Sciatic nerve (tissue), 2 donors: ENCODE measurements around the gene STYK1. TPM values are rescaled to one million over a fixed set of nuclear protein-coding genes. Genes with fewer than 3 reads are reported as not detected.
"Not testable (repeated sequence)": the region's sequence is repeated elsewhere in the genome, so short reads cannot be mapped to it uniquely, and the experiment has no call there.

Experiments
- ATAC-seq: fragments of 200-7000 bp; cut with Tn5 transposase; one replicate; pipeline ENCODE4 v1.9.1; 2020; ENCODE audit warnings: mild to moderate bottlenecking, moderate library complexity
- DNase-seq: peaks from one replicate; pipeline ENCODE4 v3.0.0-alpha.2; 2020; ENCODE audit warnings: low spot score
- intact Hi-C: fragments of 100-400 bp; cut with DNase I; formaldehyde crosslinking; loops from one replicate; pipeline ENCODE4 v1.14.2; 2022
- total RNA-seq: library from RNA; stranded (reverse); fragmentation: NEBNext Ultra II Directional; extraction: Animal tissue kit (Norgen Biotek cat#: 25700); gene quantifications from one replicate; pipeline ENCODE4 v1.2.1, GENCODE V29; 2021
- donor health status: DM: no; HTN: no; CAD: no.
- donor health status: DM: no; HTN: no; CAD: no.

Gene STYK1
- total RNA-seq, 1 donor from 2014 or later: 0.85 TPM

GRCh38 chr12:10634427-10634826 lies 39.4 kb downstream of the STYK1 start:
- no peak for ATAC-seq
- intact Hi-C loops: no loop called here
- no peak for DNase-seq

- DNase-seq (no peak), ATAC-seq (no peak)
- intact Hi-C loops: no loop called here
These were observed 40.3 kb downstream of the STYK1 start for GRCh38 chr12:10633541-10633940.

GRCh38 chr12:10632226-10632625 lies 41.6 kb downstream of the STYK1 start:
- ATAC-seq: no peak
- DNase-seq: no peak
- intact Hi-C loops: no loop called here

GRCh38 chr12:10624605-10625004 lies 49.2 kb downstream of the STYK1 start:
- ATAC-seq: no peak
- intact Hi-C loops: no loop called here
- no peak for DNase-seq

GRCh38 chr12:10623131-10623530 lies 50.7 kb downstream of the STYK1 start:
- no peak for ATAC-seq
- intact Hi-C loops: no loop called here
- DNase-seq: no peak

GRCh38 chr12:10621278-10621677 lies 52.6 kb downstream of the STYK1 start:
- ATAC-seq: no peak
- intact Hi-C loops: no loop called here
- DNase-seq: no peak

GRCh38 chr12:10620078-10620779 lies 53.6 kb downstream of the STYK1 start:
- no peak for DNase-seq
- ATAC-seq: no peak
- intact Hi-C loops: no loop called here

GRCh38 chr12:10618338-10618987 lies 55.4 kb downstream of the STYK1 start:
- DNase-seq (no peak), ATAC-seq (no peak)
- intact Hi-C loops: no loop called here

GRCh38 chr12:10617863-10618262 lies 56.0 kb downstream of the STYK1 start:
- no peak for ATAC-seq
- DNase-seq: no peak
- intact Hi-C loops: no loop called here

GRCh38 chr12:10615532-10615931 lies 58.3 kb downstream of the STYK1 start:
- ATAC-seq (no peak), DNase-seq (no peak)
- intact Hi-C loops: no loop called here

GRCh38 chr12:10614056-10614370 lies 59.8 kb downstream of the STYK1 start:
- intact Hi-C loops: no loop called here
- no peak for ATAC-seq

GRCh38 chr12:10613349-10614055 lies 60.4 kb downstream of the STYK1 start, which contains the start of gene MAGOHB:
Gene MAGOHB (minus strand): TSS chr12:10613609. CDS start chr12:10613532, 77 bp downstream.
- DNase-seq: peak; percentile 98
- intact Hi-C loops: no loop called here
- peak; percentile 100 for ATAC-seq

More at GRCh38 chr12:10614056-10614370, 59.8 kb downstream of the STYK1 start:
- no peak for DNase-seq

GRCh38 chr12:10612984-10613348 lies 60.9 kb downstream of the STYK1 start:
- no peak for DNase-seq
- intact Hi-C loops: no loop called here
- ATAC-seq: peak; percentile 20

GRCh38 chr12:10612110-10612509 lies 61.7 kb downstream of the STYK1 start:
- intact Hi-C loops: no loop called here

GRCh38 chr12:10611258-10611657 lies 62.6 kb downstream of the STYK1 start:
- intact Hi-C loops, ATAC-seq, DNase-seq: not testable (repeated sequence)

More at GRCh38 chr12:10612110-10612509, 61.7 kb downstream of the STYK1 start:
- ATAC-seq (no peak), DNase-seq (no peak)

GRCh38 chr12:10610188-10610587 lies 63.7 kb downstream of the STYK1 start:
- no peak for ATAC-seq
- no peak for DNase-seq
- intact Hi-C loops: no loop called here

GRCh38 chr12:10607885-10608458 lies 65.9 kb downstream of the STYK1 start:
- no peak for ATAC-seq
- intact Hi-C loops: no loop called here
- DNase-seq: no peak

- intact Hi-C loops: no loop called here
- DNase-seq (no peak), ATAC-seq (no peak)
These were observed 72.0 kb downstream of the STYK1 start for GRCh38 chr12:10601860-10602259.

- intact Hi-C loops: no loop called here
- no peak for ATAC-seq
- no peak for DNase-seq
These were observed 72.9 kb downstream of the STYK1 start for GRCh38 chr12:10600988-10601387.

- ATAC-seq (no peak), DNase-seq (no peak)
- intact Hi-C loops: no loop called here
These were observed 78.0 kb downstream of the STYK1 start for GRCh38 chr12:10595881-10596280.
